Sigmoid colon (tissue), 7 donors: ENCODE measurements around the gene SPATA20. TPM values are rescaled to one million over a fixed set of nuclear protein-coding genes. Genes with fewer than 3 reads are reported as not detected.

Experiments
- DNase-seq: peaks from one replicate; pipeline ENCODE4 v3.0.0-alpha.2; 2019
- H3K27ac ChIP-seq, 4 donors: fragments of 200-600 bp; sonication (generic); one replicate each; pipeline ENCODE4 v1.5.1; 2016 to 2019; ENCODE audit warnings: mild to moderate bottlenecking in 1 of 4
- H3K27me3 ChIP-seq, 3 donors: fragments of 200-600 bp; sonication (generic); one replicate each; pipeline ENCODE4 v1.5.1; 2019; ENCODE audit warnings: mild to moderate bottlenecking in 1 of 3
- H3K36me3 ChIP-seq, 4 donors: fragments of 200-600 bp; sonication (generic); one replicate each; pipeline ENCODE4 v1.5.1; 2016 to 2019
- H3K4me1 ChIP-seq, 4 donors: fragments of 200-600 bp; sonication (generic); one replicate each; pipeline ENCODE4 v1.5.1; 2017 to 2019
- H3K4me3 ChIP-seq, 4 donors: fragments of 200-600 bp; sonication (generic); one replicate each; pipeline ENCODE4 v1.5.1; 2017 to 2019; ENCODE audit warnings: mild to moderate bottlenecking in 2 of 4, moderate library complexity in 1 of 4
- H3K9me3 ChIP-seq, 4 donors: fragments of 200-600 bp in 3 of 4; sonication (generic) in 3 of 4; one replicate each; pipeline versions ENCODE4 v1.5.1 to v1.6.1; 2013 to 2019
- CTCF ChIP-seq, 4 experiments: fragments of 450-650 bp in 3 of 4; fragments of 200-600 bp in 1 of 4; IDR thresholded peaks; one replicate each; pipeline ENCODE4 v1.5.1; 2016 to 2019; ENCODE audit warnings: antibody characterized with exemption in 4 of 4, mild to moderate bottlenecking in 3 of 4, moderate library complexity in 2 of 4
- EP300 ChIP-seq, 4 donors: sonication (generic); formaldehyde crosslinking; IDR thresholded peaks; one replicate each; pipeline ENCODE4 v1.6.1; 2017; ENCODE audit warnings: antibody characterized with exemption in 4 of 4
- POLR2A ChIP-seq, 2 donors: fragments of 450-650 bp; IDR thresholded peaks; one replicate each; pipeline ENCODE4 v1.6.1; 2016; ENCODE audit warnings: antibody characterized with exemption in 2 of 2, mild to moderate bottlenecking in 2 of 2, moderate library complexity in 2 of 2
- POLR2AphosphoS5 ChIP-seq, 4 donors: sonication (generic); formaldehyde crosslinking; IDR thresholded peaks; one replicate each; pipeline ENCODE4 v1.6.1; 2017; ENCODE audit warnings: antibody characterized with exemption in 4 of 4
- WGBS, 2 donors: extraction: QIAGEN DNeasy Blood & Tissue Kit; methylation state at CpG; one replicate each; pipeline ENCODE4 v1.1.7; 2013; 5-methylcytosine and 5-hydroxymethylcytosine counted together
- intact Hi-C: fragments of 100-400 bp; cut with DNase I; formaldehyde crosslinking; loops from one replicate; pipeline ENCODE4 v1.15.1; 2023
- polyA plus RNA-seq, 3 donors: library from polyadenylated mRNA; stranded (reverse); fragments of 200-250 nt; gene quantifications; one replicate each; pipeline ENCODE4 v1.2.3, GENCODE V29; 2013
- total RNA-seq, 4 donors: library from RNA; depleted of rRNA; stranded (reverse); fragments of >200 nt; gene quantifications; one replicate each; pipeline ENCODE4 v1.1.0, GENCODE V29; 2016
- donor health status: healthy with polysubstance abuse.
- donor health status: Bipolar disorder and iron deficiency.
- donor health status: healthy.

SPATA20 gene
- total and polyA plus RNA-seq, 7 donors, result 24.0 to 81.7 (median 45.1) TPM

DNA sequence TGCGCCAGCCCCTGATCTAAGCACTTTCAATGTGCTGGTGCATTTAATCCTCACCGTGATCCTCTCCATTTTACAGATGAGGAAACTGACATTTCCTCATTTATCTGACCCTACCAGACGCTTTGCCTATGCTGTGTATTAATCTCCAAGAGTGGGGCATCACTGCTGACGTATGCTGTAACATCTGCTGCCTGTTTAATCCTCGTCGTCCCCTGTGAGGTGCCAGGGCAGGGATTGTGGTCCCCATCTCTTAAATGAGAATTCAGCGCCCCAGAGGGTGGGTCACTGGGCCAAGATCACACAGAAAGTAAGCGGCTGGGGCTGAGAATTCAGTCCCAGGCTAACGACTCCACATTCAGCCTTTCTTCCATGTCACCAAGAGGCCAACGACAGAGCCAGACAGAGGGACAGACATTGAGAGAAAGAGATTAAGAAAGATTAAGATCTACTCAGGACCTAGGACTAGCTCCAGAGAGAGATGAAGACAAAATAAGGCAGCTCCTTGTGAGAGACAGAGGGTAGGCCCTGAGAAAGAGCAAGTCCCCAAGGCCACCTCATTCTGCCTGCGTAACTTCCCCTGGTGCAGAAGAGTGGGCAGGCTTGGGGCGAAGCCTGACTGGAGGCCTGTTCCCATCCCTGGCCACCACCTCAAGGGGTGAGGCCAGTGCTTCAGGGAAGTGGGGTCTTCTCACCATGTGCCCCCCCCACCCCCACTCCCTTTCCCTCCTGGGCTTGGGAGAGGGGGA lies 27.1 kb downstream of the SPATA20 start:
- no peak for TF ChIP-seq CTCF (IDR thresholded peaks at IDR 0.05)
- no peak for TF ChIP-seq POLR2A (IDR thresholded peaks at IDR 0.05)
- TF ChIP-seq POLR2AphosphoS5 (IDR thresholded peaks at IDR 0.05), result no peak
- TF ChIP-seq EP300 (IDR thresholded peaks at IDR 0.05), result no peak
- H3K9me3 ChIP-seq, result no peaks in the 10 kb centered on the region
- no peaks in the 10 kb centered on the region for H3K27me3 ChIP-seq
- no peaks in the 10 kb centered on the region for H3K4me1 ChIP-seq
- no peak overlapping the region for H3K4me3 ChIP-seq
- 91 to 92% methylated on average over 12 of the region's 12 CpGs for WGBS, 2 donors
- no peaks in the 10 kb centered on the region for H3K36me3 ChIP-seq
- intact Hi-C loops, result no loop called here
- DNase-seq, result no peak
- no peak overlapping the region for H3K27ac ChIP-seq

- Histone ChIP-seq H3K27me3 (peaks cover 0 to 6% (median 0%) of the 10 kb centered on the region in 3 donors), H3K9me3 (no peaks in the 10 kb centered on the region), H3K4me1 (no peaks in the 10 kb centered on the region), H3K4me3 (no peak overlapping the region), H3K27ac (no peak overlapping the region), H3K36me3 (no peaks in the 10 kb centered on the region)
- intact Hi-C loops, result no loop called here
- WGBS, 2 donors, result 81 to 89% methylated on average over 33 of the region's 33 CpGs
- TF ChIP-seq POLR2AphosphoS5 (IDR thresholded peaks at IDR 0.05) (no peak), POLR2A (IDR thresholded peaks at IDR 0.05) (no peak), EP300 (IDR thresholded peaks at IDR 0.05) (no peak), CTCF (IDR thresholded peaks at IDR 0.05) (no peak)
- no peak for DNase-seq
These were observed 28.7 kb downstream of the SPATA20 start for GRCh38 chr17:50575581-50576210.

- Histone ChIP-seq H3K4me1 (no peaks in the 10 kb centered on the region), H3K4me3 (no peak overlapping the region), H3K36me3 (no peaks in the 10 kb centered on the region), H3K27me3 (peaks cover 0 to 6% (median 0%) of the 10 kb centered on the region in 3 donors), H3K27ac (no peak overlapping the region), H3K9me3 (no peaks in the 10 kb centered on the region)
- TF ChIP-seq POLR2A (IDR thresholded peaks at IDR 0.05) (no peak), POLR2AphosphoS5 (IDR thresholded peaks at IDR 0.05) (no peak), EP300 (IDR thresholded peaks at IDR 0.05) (no peak), CTCF (IDR thresholded peaks at IDR 0.05) (no peak)
- intact Hi-C loops, result no loop called here
- WGBS, 2 donors, result 71 to 75% methylated on average over 13 of the region's 13 CpGs
- no peak for DNase-seq
These were observed 29.9 kb downstream of the SPATA20 start for GRCh38 chr17:50576864-50577263.

GRCh38 chr17:50577451-50577954 lies 30.5 kb downstream of the SPATA20 start:
- Histone ChIP-seq H3K36me3 (no peaks in the 10 kb centered on the region), H3K4me3 (no peak overlapping the region), H3K27me3 (peaks cover 0 to 6% (median 0%) of the 10 kb centered on the region in 3 donors), H3K9me3 (no peaks in the 10 kb centered on the region), H3K27ac (no peak overlapping the region), H3K4me1 (no peaks in the 10 kb centered on the region)
- DNase-seq, result no peak
- TF ChIP-seq POLR2A (IDR thresholded peaks at IDR 0.05), result no peak
- TF ChIP-seq CTCF (IDR thresholded peaks at IDR 0.05), result no peak
- TF ChIP-seq EP300 (IDR thresholded peaks at IDR 0.05), result no peak
- no peak for TF ChIP-seq POLR2AphosphoS5 (IDR thresholded peaks at IDR 0.05)
- intact Hi-C loops, result no loop called here
- 72 to 90% methylated on average over 13 of the region's 13 CpGs for WGBS, 2 donors
